ENCODE data around the gene DCP1A. TPM values are rescaled to one million over a fixed set of nuclear protein-coding genes. Genes with fewer than 3 reads are reported as not detected.

DCP1A gene
- total and polyA plus RNA-seq, 11 donors = 5.8 to 23.7 (median 16.3) TPM

- no peak for ATAC-seq
- H3K36me3 ChIP-seq = peaks cover 0 to 10% (median 0%) of the 10 kb centered on the region in 9 donors
- intact Hi-C loops (cut with DNase I) = no loop called here
- H3K4me1 ChIP-seq = peaks cover 0 to 83% (median 44%) of the 10 kb centered on the region in 12 donors
- no peak for DNase-seq
- peak overlapping the region in 5 of 12 donors; percentile 1 to 91 (median 26) for H3K27ac ChIP-seq
- H3K9me3 ChIP-seq = peaks cover 0 to 8% (median 0%) of the 10 kb centered on the region in 12 donors
- H3K4me3 ChIP-seq = no peak overlapping the region
- no peak for TF ChIP-seq POLR2A (IDR thresholded peaks at IDR 0.05)
- TF ChIP-seq, protein P1, sequence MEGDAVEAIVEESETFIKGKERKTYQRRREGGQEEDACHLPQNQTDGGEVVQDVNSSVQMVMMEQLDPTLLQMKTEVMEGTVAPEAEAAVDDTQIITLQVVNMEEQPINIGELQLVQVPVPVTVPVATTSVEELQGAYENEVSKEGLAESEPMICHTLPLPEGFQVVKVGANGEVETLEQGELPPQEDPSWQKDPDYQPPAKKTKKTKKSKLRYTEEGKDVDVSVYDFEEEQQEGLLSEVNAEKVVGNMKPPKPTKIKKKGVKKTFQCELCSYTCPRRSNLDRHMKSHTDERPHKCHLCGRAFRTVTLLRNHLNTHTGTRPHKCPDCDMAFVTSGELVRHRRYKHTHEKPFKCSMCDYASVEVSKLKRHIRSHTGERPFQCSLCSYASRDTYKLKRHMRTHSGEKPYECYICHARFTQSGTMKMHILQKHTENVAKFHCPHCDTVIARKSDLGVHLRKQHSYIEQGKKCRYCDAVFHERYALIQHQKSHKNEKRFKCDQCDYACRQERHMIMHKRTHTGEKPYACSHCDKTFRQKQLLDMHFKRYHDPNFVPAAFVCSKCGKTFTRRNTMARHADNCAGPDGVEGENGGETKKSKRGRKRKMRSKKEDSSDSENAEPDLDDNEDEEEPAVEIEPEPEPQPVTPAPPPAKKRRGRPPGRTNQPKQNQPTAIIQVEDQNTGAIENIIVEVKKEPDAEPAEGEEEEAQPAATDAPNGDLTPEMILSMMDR (IDR thresholded peaks at IDR 0.05) = no peak
- WGBS, 4 donors = 90 to 100% (median 94%) methylated on average over 3 of the region's 3 CpGs
- H3K27me3 ChIP-seq = no peaks in the 10 kb centered on the region
Measured at GRCh38 chr3:53250453-53250852, 96.9 kb downstream of the DCP1A start.

- no peak for ATAC-seq
- Histone ChIP-seq H3K27me3 (no peaks in the 10 kb centered on the region), H3K4me3 (no peak overlapping the region), H3K4me1 (peaks cover 0 to 89% (median 50%) of the 10 kb centered on the region in 12 donors), H3K36me3 (peaks cover 0 to 10% (median 0%) of the 10 kb centered on the region in 9 donors), H3K27ac (peak overlapping the region in 1 of 12 donors; percentile 9), H3K9me3 (peaks cover 0 to 8% (median 0%) of the 10 kb centered on the region in 12 donors)
- intact Hi-C loops (cut with DNase I) = no loop called here
- no peak for DNase-seq
- TF ChIP-seq, protein P1 (IDR thresholded peaks at IDR 0.05) = no peak
- TF ChIP-seq POLR2A (IDR thresholded peaks at IDR 0.05) = no peak
- WGBS, 4 donors = 87 to 94% (median 91%) methylated on average over 6 of the region's 6 CpGs
Measured at GRCh38 chr3:53248161-53248560, 99.2 kb downstream of the DCP1A start.

DNA sequence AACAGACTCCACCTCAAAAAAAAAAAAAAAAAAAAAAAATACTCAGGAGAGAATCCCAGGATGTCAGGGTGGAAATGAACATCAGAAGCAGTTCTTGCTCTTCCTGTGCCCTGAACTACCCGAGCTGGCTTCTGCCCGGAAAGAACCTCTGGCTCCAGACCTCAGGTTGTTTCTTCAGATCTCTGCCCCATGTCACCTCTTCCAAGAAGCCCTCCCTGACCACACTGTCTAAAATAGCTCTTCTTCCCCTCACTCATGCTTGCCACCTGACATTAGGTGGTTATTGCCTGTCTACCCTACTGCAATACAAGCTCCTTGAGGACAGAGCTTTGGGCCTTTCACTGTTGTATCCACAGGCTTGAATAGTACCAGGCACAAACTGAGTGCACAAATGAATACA is 99.7 kb downstream of the DCP1A start:
- 60 to 74% (median 64%) methylated on average over 2 of the region's 2 CpGs for WGBS, 4 donors
- TF ChIP-seq, protein P1 (IDR thresholded peaks at IDR 0.05) = no peak
- no peak for TF ChIP-seq POLR2A (IDR thresholded peaks at IDR 0.05)
- no peak overlapping the region for H3K4me3 ChIP-seq
- DNase-seq = no peak
- H3K27me3 ChIP-seq = no peaks in the 10 kb centered on the region
- intact Hi-C loops (cut with DNase I) = no loop called here
- peaks cover 0 to 8% (median 0%) of the 10 kb centered on the region in 12 donors for H3K9me3 ChIP-seq
- peaks cover 0 to 89% (median 51%) of the 10 kb centered on the region in 12 donors for H3K4me1 ChIP-seq
- H3K27ac ChIP-seq = peak overlapping the region in 1 of 12 donors; percentile 9
- H3K36me3 ChIP-seq = peaks cover 0 to 10% (median 0%) of the 10 kb centered on the region in 9 donors
- ATAC-seq = no peak

DNA sequence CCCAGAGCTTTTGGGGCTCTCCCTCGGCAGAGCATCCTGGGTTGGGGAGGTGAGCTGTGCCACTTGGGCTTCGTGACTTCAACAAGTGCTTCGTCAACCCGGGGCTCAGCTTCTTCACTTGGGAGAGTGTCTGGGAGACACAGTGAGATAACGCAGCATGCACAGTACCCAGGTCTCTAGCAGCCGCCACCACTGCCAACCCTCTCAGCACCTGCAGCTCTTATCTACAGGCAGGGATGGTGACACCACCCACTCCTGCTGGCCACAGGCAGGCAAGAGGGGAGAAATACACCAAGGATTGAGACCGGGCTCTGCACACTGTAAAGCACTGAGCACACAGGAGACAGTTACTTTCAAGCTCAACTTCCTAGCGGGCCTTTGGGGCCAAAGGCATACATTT is 103.1 kb downstream of the DCP1A start:
- Histone ChIP-seq H3K4me1 (peaks cover 0 to 79% (median 45%) of the 10 kb centered on the region in 12 donors), H3K27me3 (no peaks in the 10 kb centered on the region)
- DNase-seq = peak in 1 of 5 donors; percentile 58

More for the DNA sequence above, 103.1 kb downstream of the DCP1A start:
- intact Hi-C loops (cut with DNase I) = no loop called here
- H3K4me3 ChIP-seq = no peak overlapping the region
- H3K27ac ChIP-seq = peak overlapping the region in 5 of 12 donors; percentile 26 to 60 (median 33)
- ATAC-seq = peak in 3 of 4 donors; percentile 17 to 45 (median 36)
- WGBS, 4 donors = 54 to 77% (median 62%) methylated on average over 8 of the region's 8 CpGs
- peaks cover 0 to 8% (median 0%) of the 10 kb centered on the region in 12 donors for H3K9me3 ChIP-seq
- H3K36me3 ChIP-seq = peaks cover 0 to 38% (median 27%) of the 10 kb centered on the region in 9 donors
- TF ChIP-seq POLR2A (IDR thresholded peaks at IDR 0.05) = no peak
- TF ChIP-seq, protein P1 (IDR thresholded peaks at IDR 0.05) = no peak
